HepG2 (cell line): ENCODE data around the gene ZNRD2.

ENCODE experiments used
- AFF4 ChIP-seq: sonication (generic); formaldehyde crosslinking; IDR thresholded peaks from 2 replicates; pipeline ENCODE4 v1.4.0; 2020; ENCODE audit warnings: missing genetic modification reagents
- CTCF ChIP-seq: sonication (generic); formaldehyde crosslinking; IDR thresholded peaks from 2 replicates; pipeline ENCODE4 v1.5.0; 2020; ENCODE audit warnings: mild to moderate bottlenecking, missing genetic modification reagents, moderate library complexity
- FOXK2 ChIP-seq: fragments of 450-650 bp; IDR thresholded peaks from 2 replicates; pipeline ENCODE4 v1.6.1; 2016
- IRX3 ChIP-seq: sonication (generic); formaldehyde crosslinking; IDR thresholded peaks from 2 replicates; pipeline ENCODE4 v1.8.1; 2023; ENCODE audit warnings: mild to moderate bottlenecking, low read depth, missing genetic modification reagents, borderline replicate concordance
- KLF9 ChIP-seq: IDR thresholded peaks from 2 replicates; pipeline ENCODE4 v1.6.1; 2016; ENCODE audit warnings: low read depth
- MTA3 ChIP-seq: sonication (generic); formaldehyde crosslinking; IDR thresholded peaks from 2 replicates; pipeline ENCODE4 v1.4.0; 2020; ENCODE audit warnings: missing genetic modification reagents
- POLR2A ChIP-seq, 2 experiments: IDR thresholded peaks; 2 replicates each; pipeline ENCODE4 v1.6.1; 2011; ENCODE audit warnings: low read depth in 2 of 2, low read length in 2 of 2, mild to moderate bottlenecking in 1 of 2, moderate library complexity in 1 of 2; ENCODE audit not compliant: insufficient read depth in 1 of 2
- PRDM4 ChIP-seq: sonication (generic); formaldehyde crosslinking; IDR thresholded peaks from 2 replicates; pipeline ENCODE4 v1.9.0; 2021; ENCODE audit warnings: missing genetic modification reagents, borderline replicate concordance
- TAF1 ChIP-seq: sonication (generic); formaldehyde crosslinking; IDR thresholded peaks from 2 replicates; pipeline ENCODE4 v1.4.0; 2020; ENCODE audit warnings: missing genetic modification reagents

- no peak for TF ChIP-seq PRDM4 (CRISPR knock-in tag)
- no peak for TF ChIP-seq AFF4
- TF ChIP-seq MTA3 (CRISPR knock-in tag), result no peak
- TF ChIP-seq KLF9 (CRISPR knock-in tag), result no peak
- TF ChIP-seq IRX3 (CRISPR knock-in tag), result no peak
- no peak for TF ChIP-seq CTCF (CRISPR knock-in tag)
- TF ChIP-seq TAF1 (CRISPR knock-in tag), result no peak
- no peak for TF ChIP-seq FOXK2
- no peak for TF ChIP-seq POLR2A (IDR thresholded peaks at IDR 0.05; ENCODE audit: insufficient read depth in 1 of 2, low read depth in 2 of 2, low read length in 2 of 2)
Measured at GRCh38 chr11:65617136-65617850, 47.0 kb downstream of the ZNRD2 start.
